Regular cardiac myocyte (primary cell): Measurements from ENCODE around the gene AGR2. TPM values are rescaled to one million over a fixed set of nuclear protein-coding genes. Genes with fewer than 3 reads are reported as not detected.

Experiments
- total RNA-seq: library from RNA; depleted of rRNA; stranded (reverse); fragments of >200 nt; gene quantifications from 2 replicates; pipeline ENCODE4 v1.2.3, GENCODE V29; 2014

Gene AGR2
- total RNA-seq: not detected in 2 replicates

DNA sequence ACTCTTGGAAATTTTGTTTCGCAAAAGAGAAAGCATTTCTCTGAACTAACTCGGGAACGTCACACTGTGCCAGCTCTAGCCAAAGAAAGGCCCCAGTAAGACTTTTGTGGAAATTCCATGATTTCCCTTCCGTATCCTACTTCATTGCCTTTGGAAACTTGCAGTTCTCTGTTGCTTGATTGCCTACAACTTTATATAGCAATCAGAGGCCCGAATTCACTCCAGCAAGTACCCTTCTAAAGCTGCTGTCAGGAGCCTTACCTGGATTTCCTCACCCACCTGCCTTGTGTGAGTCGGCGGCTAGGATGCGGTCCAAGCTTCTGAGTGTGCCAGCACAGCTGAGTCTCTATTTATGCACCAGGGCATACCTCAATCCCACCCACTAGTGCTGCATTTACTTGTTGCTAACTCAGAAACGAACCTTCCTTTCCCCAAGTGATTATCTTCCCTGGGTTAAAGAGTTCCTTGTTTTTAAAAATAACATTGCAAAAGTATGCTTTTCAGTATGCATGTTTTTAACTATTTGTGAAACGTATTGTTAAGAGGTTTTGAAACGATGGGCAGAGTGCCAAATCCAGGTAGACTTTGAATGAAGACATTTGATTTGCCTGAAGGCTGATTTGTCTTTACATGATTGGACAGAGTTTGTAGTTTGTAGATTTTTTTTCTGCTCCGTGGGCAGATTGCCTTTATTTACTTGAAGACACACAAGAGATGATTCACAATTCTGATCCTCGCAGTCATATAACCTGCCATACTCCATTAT lies at the start of gene AGR2:
Gene AGR2 (minus strand): TSS at position 326 of the 766 bp plus-strand sequence. CDS start 3,203 bp downstream, outside the sequence.

DNA sequence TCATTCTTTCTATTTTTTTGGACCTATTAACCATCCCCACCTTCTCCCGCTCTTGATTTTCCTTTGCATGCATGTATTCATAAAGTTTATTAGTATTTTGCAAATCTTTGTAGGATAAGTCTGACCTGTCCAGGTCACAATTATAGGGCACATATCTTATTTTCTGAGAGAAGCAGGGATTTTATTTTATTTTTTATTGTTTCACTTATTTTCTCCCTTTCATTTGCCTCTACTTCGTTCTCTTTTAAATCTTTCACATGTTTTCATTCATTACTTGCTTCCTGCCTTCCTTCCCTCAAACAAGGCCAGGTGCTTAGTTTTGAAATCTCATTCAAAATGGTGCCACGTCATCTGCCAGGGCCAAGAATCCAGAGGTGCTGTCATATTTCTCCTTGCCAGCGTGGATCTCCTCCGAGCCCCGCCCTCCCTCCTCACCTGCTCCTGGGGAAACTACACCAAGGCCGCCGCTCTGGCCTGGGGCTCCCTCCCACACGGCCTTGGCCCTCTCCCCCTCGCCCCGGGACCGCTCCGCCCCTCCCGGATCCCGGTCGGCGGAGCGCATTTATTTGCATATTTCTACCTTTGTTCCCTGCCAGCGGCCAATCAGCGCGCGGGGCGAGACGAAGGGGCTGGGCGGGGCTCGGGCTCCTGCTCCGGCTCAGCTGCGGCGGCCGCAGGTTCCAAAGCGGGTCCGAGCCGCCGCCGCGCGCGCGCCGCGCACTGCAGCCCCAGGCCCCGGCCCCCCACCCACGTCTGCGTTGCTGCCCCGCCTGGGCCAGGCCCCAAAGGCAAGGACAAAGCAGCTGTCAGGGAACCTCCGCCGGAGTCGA lies 51.5 kb downstream of the AGR2 start, which contains the start of gene TSPAN13:
Gene TSPAN13 (plus strand): TSS at position 654 of the 830 bp plus-strand sequence. CDS start 213 bp downstream, outside the sequence.

Other genes with a start within 250 kb of the AGR2 start
- gene ANKMY2, start 159.2 kb downstream of the AGR2 start, total RNA-seq: 25.5 and 33.0 TPM in 2 replicates
- 73.0 and 119 TPM in 2 replicates for gene BZW2, start 158.8 kb downstream of the AGR2 start, total RNA-seq
- 19.4 and 59.8 TPM in 2 replicates for gene TSPAN13, start 51.2 kb downstream of the AGR2 start, total RNA-seq
- not detected in 2 replicates for gene AGR3, start 77.0 kb upstream of the AGR2 start, total RNA-seq